Bone marrow (tissue), 2 donors: ENCODE results near the gene FUZ.
"Not testable (repeated sequence)": the region's sequence is repeated elsewhere in the genome, so short reads cannot be mapped to it uniquely, and the experiment has no call there.

Source experiments
- DNase-seq, 2 donors: peaks; one replicate each; lab custom pipeline; 2025; lab: John Stamatoyannopoulos, UW

FUZ gene

GRCh38 chr19:49830766-49831165 lies 17.7 kb upstream of the FUZ start:
- no peak for DNase-seq

- DNase-seq: no peak
Observed at GRCh38 chr19:49829721-49830120, 16.6 kb upstream of the FUZ start.

GRCh38 chr19:49829200-49829599 lies 16.1 kb upstream of the FUZ start:
- DNase-seq: no peak

- DNase-seq: no peak
Observed at GRCh38 chr19:49827034-49827433, 13.9 kb upstream of the FUZ start.

GRCh38 chr19:49824662-49825061 lies 11.6 kb upstream of the FUZ start:
- DNase-seq: no peak

- no peak for DNase-seq
Observed at GRCh38 chr19:49823472-49823871, 10.4 kb upstream of the FUZ start.

GRCh38 chr19:49820125-49820524 lies 7.0 kb upstream of the FUZ start:
- DNase-seq: no peak

GRCh38 chr19:49819452-49820115 lies 6.5 kb upstream of the FUZ start:
- DNase-seq: not testable (repeated sequence)

GRCh38 chr19:49818649-49819370 lies 5.7 kb upstream of the FUZ start:
- no peak for DNase-seq

- DNase-seq: peak; percentile 89 to 92
Observed at GRCh38 chr19:49817964-49818648, 5.0 kb upstream of the FUZ start, which contains the start of gene MED25. Gene MED25, plus strand, starts transcription at chr19:49818289. Its CDS starts 53 bp downstream, at chr19:49818342.

GRCh38 chr19:49816590-49816989 lies 3.5 kb upstream of the FUZ start:
- DNase-seq: no peak

GRCh38 chr19:49814010-49814409 lies 918 bp upstream of the FUZ start:
- DNase-seq: no peak

GRCh38 chr19:49812452-49812996 lies 568 bp downstream of the FUZ start:
- no peak for DNase-seq

- DNase-seq: no peak
Observed at GRCh38 chr19:49811328-49811727, 1.8 kb downstream of the FUZ start.

- no peak for DNase-seq
Observed at GRCh38 chr19:49809941-49810389, 3.1 kb downstream of the FUZ start.

GRCh38 chr19:49809160-49809940 lies 3.7 kb downstream of the FUZ start:
- peak in 1 of 2 donors; percentile 62 for DNase-seq

GRCh38 chr19:49808711-49809159 lies 4.4 kb downstream of the FUZ start:
- peak in 1 of 2 donors; percentile 62 for DNase-seq

- no peak for DNase-seq
Observed at GRCh38 chr19:49807904-49808675, 5.0 kb downstream of the FUZ start.

GRCh38 chr19:49807058-49807903 lies 5.8 kb downstream of the FUZ start:
- peak; percentile 18 to 75 for DNase-seq

- no peak for DNase-seq
Observed at GRCh38 chr19:49806620-49806959, 6.5 kb downstream of the FUZ start.
